Suppressor macrophage (primary cell): ENCODE data around the gene NDFIP2.

Source experiments
- DNase-seq, 4 experiments: peaks; one replicate each; pipeline ENCODE4 v3.0.0-alpha.2; 2020 to 2022

NDFIP2 gene

DNA sequence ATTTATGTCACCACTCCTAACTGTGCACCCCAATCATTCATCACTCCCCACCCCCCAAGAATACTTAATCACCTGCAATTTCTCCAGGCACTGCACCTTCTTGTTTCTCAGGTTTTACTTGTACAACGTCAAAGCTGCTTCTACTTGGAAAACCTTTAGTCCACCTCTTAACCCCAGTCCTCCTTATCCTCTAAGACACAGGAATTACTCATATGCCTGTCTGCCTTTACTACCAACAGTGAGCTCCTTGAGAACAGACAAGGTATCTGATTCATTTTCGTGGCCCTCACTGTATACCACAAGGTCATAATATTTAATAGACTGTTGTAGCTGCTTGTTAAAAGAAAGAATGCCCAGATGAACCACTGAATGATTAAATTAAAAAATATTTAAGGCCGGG, 21.0 kb upstream of the NDFIP2 start:
- DNase-seq = no peak

DNA sequence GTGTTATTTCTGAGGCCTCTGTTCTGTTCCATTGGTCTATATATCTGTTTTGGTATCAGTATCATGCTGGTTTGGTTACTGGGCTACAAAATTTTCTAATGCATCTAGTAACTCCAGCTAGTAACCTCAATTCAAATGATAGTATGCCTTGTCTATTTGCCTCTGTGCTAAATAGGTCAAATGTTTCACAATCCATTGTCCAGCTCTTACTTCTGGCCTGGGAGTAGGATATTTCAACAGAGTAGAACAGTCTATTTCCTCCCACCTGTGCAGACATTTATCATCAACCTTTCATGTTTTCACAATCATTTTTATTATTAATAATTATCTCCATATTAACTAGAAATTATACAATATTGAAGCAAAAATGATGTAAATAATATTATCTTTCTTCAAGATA, 18.1 kb upstream of the NDFIP2 start:
- DNase-seq = no peak

DNA sequence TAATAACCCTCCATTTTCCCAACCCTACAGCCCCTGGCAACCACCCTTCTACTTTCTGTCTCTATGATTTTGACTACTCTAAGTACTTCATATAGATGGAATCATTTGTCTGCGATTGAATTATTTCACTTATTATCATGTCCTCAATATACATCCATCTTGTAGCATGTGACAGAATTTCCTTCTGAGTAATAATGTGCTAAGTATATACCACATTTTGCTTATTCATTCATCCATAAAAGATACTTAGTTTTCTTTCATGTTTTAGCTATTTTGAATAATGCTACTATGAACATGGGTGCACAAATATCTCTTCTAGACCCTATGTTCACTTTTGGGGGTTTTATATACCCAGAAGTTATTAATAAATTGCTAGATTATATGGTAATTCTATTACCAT, 17.4 kb upstream of the NDFIP2 start:
- DNase-seq = no peak

DNA sequence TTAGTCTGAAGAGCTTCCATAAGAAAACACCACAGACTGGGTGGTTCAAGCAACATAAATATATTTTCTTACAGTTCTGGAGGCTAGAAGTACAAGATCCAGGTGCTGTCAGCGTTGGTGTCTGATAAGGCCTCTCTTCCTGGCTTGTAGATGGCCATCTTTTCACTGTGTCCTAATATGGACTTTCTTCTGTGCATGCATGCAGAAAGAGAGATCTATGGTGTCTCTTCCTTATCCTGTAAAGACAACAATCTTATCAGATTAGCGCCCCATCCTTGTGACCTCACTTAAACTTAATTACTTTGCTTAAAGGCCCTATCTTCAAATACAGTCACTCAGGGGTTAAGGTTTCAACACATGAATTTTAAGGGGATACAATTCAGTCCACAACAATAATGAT, 14.1 kb upstream of the NDFIP2 start:
- no peak for DNase-seq

DNA sequence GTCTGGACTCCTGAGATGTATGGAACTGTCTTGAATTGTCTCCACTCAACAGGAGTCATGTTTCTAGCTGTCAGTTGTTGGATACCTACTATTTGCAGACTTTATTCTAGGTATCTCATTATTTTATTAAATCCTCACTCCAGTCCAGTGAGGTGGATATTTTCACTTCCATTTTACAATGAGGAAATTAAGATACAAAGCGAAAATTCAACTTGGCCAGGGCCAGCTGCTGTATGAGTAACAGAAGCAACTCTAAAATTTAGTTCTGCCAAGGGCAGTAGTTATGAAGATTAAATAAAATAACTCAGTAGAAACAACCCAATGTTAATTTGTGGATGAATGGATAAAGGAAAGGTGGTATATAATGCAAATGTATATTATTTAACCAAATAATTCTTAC, 12.6 kb upstream of the NDFIP2 start:
- DNase-seq = no peak

DNA sequence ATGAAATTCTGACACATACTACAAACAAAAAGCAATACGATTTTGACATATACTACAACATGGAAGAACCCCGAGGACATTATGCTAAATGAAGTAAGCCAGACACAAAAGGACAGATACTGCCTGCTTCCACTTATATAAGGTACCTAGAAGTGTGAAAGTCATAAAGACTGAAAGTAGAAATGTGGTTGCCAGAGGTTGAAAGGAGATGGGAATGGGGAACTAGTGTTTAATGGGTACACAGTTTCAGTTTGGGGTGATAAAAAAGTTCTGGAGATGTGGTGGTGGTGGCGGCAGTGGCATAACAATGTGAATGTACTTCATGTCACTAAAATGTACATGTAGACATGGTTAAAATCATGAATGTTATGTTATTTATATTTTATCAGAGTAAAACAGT, 12.1 kb upstream of the NDFIP2 start:
- no peak for DNase-seq

DNA sequence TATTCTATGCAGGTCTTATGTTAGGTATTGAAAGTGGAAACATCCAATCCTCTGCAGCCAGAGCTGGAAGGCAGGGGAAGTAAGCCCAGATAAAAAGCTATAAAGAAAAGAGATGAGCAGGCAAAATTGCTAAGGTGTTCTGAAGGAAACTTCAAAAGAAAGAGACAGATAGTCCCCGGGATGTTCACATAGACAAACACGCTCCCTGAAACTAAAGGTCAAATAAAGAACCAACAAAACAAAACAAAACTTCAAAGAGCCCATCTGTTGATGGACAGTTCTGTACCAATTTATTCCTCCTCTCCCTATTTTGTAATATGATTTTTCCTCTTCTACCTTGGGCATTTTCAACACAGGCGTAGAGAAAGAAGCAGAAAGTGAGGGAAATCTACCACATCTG, 11.3 kb upstream of the NDFIP2 start:
- DNase-seq = no peak

DNA sequence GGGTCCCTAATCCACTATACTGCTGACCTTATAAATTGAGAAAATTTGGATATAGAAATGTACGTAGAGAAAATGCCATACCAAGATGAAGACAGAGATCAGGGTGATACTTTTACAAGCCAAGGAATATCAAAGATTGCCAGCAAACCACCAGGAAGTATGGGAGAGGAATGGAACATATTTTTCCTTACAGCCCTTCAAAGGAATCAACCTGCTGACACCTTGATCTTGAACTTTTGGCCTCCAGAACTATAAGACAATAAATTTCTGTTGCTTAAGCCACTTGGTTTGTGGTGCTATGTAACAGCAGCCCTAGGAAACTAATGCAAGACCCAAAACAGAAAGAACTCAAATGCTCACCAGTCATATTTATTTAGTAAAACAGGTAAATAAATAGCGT, 10.3 kb upstream of the NDFIP2 start:
- DNase-seq = no peak

DNA sequence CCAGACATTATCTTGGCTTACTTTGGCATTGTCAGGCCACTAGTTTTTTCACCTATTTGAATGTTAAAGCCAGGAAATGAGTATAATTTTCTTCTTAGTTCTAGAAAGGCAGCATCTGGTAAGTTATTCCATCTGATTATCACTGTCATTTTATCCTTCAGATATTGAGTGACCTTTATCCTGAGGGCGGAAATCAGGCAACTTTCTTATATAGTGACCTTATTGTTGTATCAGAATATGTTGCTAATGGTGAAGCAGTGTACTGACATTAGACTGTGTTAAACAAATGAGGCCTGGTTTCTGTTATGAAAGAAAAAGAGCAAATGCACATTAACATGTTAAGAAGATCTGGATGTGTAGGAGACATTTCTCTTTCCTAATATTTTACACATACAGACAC, 5.4 kb upstream of the NDFIP2 start:
- no peak for DNase-seq

DNA sequence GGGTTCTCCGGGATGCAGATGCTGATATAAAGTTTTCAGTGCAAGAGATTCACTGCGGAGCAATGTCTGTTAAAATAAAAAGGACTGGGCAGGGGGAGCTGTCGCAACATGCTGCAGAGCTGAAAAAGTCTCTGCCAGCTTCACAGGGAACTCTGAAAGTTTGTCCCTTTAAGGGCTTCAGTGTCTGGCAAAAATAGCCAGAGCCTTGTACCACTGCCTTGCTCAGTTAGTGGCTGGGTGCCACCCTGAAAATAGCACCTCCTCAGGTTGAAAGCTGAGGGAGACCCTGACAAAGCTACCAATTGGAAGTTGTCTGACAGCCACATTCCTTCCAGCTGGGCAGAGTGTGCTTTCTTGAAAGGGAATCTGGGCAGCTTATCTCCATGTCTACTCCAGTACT, 3.0 kb upstream of the NDFIP2 start:
- no peak for DNase-seq

DNA sequence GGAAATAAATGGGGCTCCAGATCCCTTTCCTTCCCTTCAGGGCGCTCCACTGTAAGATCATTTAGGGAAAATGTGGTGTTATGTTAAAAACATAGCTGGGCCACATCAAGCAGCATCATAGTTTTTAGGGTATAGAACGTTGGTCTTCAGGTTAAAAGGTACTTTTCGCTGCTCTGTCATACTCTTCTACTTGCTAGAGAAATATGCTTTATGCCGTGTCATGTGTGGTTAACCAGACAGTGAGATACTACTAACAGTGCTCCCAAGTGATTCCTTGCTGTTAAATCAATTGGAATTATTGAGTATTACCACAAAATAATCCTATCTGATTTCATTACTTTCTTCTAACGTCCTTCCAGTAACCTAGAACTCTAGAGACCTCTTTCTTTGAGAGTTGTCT, 1.1 kb upstream of the NDFIP2 start:
- no peak for DNase-seq

DNA sequence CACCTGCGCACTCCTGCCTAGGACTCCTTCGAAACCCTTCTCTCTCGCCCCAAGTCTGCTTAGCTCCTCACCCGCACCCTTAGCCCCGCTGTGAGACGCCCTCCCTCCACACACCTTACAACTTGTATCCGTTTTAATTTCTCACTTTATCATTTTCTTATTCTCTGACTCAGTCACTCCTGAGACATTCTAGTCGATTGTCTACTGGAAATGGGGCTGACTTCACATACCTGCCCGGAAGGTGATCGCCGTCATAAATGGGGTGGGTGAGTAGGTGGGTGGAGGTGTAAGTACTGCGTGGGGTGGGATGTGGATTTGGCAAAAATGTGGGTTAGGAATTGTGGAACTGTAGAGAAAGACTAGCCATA, 714 bp downstream of the NDFIP2 start:
- DNase-seq = no peak

DNA sequence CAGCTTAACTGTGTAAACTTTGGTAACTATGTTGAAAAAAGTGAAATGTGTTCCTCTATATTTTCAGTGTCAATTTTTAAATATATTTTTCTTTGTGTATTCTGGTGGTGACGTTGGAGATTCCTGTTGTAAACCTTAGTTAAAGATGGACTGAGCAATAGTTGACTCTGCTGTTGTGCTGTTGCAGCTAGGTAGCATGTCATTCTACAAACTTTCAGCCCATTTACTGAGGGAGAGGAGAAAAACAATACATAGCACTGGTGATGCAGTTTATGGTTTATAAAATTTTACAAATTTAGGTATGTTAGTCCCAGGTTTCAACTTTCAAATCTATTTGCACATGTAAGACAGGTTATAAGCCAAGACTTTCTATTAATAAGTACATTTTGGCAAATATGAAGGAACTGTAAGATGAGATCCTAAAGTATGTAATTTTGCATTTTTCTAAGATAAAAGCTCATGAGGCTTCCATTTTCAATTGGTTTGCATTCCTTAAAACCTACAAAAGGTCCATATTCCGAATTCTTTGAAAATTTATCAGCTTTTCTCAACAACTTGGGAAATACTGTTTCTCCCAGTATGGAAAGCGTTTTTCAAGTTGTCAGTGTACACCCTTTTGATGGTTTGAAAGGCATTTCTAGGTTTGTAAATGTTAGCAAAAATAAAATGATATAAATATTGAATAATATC, 1.5 kb downstream of the NDFIP2 start:
- no peak for DNase-seq

DNA sequence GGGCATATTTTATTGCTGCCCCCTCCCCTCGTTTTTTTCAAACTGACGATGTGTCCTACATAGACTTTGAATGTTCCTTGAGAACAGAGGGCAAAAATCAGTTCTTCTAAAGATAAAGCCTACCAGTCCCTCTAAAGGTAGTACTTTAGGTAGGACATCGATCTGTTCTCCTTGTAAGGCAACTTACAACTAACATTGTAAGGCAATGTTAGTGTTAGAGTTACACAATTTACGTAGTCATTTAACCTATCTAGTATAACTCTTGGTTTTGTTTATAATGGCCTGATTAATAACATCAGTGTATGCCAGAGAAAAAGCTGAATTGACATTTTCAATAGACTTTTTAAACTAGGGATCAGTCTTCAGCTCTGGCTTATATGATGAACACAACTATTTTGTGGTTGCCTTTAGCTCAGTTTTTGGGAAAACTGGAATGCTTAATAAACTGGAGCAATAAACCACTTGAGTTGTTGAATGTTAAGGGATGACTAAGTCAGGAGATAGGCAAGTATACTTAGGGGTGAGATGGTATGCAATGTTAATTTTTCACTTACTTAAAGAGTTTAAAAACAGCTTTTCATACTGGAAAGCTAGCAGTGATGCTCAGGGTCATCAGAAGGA, 2.2 kb downstream of the NDFIP2 start:
- no peak for DNase-seq

DNA sequence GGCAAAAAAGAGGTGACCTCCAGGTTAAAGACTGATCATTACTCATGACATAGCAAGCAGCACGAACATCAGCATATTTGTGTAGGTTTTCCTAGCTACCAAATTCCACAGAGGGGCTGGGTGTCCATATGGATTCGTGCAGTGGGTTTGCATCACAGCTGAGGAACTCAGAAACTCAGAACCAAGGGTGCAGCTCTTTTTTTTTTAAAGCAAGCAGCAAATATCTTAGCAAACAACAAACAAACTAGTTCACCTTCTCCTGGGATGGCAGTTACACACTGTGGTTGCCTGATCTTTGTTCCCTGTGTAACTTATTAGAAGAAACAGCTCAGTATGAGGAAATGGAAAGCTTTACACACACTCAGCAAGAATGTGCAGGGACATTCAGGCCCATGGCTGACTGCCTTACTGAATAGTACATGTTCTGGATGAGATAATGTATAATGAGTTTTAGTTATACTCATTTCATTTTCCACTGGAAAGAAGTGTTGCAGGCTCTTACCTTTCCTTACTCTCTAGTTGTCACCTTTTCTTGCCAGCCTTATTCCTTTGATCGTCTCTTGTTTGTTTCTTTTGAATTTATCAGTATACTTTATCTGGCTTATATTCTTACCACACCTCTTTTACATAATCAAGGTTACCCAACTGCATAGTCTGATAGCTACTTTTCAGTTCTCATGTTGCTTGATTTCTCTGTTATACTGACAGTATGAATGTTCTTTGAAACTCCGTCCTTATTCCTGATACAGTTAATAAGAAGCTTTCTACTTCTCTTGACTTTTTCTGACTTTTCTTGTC, 4.3 kb downstream of the NDFIP2 start:
- DNase-seq = peak in 2 of 4 experiments; percentile 5 to 10

DNA sequence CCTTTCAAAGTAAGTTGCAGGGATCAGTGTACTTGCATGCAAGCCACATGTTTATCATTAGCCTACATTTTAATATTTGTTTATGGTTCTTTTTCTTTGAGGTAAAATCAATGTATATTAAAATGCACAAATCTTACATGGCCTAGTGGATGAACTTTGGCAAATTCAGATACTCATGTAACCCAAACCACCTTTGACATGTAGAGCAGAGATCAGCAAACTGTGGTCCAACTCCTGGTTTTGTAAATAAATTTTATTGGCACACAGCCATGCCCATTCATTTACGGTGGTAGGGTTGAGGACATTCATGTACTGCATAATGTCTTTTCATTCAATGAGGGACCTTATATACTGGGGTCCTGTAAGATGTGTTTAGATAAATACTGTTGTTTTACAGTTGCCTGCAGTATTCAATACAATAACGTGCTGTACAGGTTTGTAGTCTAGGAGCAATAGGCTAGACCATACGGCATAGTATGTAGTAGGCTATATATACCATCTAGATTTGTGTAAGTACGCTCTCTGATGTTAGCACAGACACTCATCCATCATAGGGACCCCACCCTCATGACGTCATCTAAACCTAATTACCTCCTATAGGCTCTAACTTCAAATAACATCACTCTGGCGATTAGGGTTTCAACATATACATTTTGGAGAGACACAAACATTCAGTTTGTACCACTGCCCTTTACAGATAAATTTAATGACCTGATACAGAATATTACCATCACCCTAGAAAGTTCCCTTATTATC, 5.7 kb downstream of the NDFIP2 start:
- DNase-seq = no peak

DNA sequence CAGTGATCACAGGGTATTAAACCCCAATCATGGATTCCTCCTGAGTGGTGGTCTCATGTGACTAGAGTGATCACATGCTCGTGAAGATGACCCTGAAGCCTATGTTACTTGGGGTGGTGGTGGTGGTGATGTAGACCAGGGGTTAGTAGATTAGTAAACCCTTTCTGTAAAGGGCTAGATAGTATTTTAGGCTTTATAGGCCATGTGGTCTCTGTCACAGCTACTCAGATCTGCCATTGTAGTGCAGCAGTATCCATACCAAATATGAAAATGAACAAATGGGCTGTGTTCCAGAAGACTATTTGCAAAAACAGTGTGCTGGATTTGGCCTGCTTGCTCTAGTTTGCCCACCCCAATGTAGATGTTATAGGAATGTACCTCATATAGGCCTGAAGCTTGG, 9.4 kb downstream of the NDFIP2 start:
- no peak for DNase-seq

DNA sequence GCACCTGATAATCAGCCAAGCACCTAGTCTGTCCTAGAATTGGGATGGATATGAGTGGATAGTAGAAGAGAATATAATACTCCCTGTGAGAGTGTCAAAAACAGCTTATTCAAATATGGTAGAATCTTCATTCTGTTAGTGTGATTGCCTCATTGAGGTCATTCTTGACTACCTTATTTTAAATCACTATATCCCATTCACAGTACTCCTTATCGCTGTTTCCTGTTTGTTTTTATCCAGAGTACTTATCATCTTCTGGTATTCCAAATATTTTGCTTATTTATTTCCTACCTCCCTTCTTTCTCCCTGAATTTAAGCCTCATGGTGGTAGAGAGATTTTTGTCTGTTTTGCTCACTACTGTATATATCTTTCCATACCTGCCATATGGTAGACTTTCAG, 9.9 kb downstream of the NDFIP2 start:
- DNase-seq = no peak

DNA sequence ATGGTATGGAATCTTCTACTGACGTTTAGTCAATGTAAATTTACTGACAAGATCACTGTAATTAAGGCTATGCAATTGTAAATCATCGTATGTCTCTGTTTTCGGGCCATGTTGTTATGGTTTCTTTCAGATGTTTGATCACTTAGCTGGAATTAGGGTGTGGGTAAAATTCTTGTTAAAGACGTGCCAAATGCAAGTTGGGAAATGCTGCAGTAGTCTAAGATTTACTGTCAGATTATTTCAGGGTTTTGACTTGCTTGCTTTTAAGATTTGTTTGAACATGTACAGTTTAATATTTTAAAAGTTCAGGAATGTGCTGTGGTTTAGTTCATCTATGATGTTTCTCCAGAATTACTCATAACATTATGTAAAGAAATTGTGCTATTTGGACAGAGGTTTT, 10.8 kb downstream of the NDFIP2 start:
- DNase-seq = no peak

DNA sequence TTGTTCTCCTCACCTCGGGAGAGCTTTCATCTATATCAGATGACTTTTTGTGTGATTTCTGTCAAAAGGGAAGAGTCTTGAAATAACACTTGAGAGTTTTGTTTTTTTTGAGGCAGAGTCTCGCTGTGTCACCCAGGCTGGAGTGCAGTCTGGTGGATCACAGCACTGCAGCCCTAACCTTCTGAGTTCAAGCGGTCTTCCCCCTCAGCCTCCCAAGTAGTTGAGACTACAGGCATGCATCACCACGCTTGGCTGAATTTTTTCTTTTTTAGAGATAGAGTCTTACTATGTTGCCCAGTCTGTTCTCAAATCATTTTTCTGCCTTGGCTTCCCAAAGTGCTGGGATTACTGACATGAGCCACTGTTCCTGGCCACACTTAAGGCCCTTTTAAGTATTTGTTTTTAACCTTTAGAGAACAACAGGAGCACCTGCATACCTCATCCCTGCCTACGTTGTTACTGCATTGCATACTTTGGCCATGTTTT, 11.4 kb downstream of the NDFIP2 start:
- no peak for DNase-seq

DNA sequence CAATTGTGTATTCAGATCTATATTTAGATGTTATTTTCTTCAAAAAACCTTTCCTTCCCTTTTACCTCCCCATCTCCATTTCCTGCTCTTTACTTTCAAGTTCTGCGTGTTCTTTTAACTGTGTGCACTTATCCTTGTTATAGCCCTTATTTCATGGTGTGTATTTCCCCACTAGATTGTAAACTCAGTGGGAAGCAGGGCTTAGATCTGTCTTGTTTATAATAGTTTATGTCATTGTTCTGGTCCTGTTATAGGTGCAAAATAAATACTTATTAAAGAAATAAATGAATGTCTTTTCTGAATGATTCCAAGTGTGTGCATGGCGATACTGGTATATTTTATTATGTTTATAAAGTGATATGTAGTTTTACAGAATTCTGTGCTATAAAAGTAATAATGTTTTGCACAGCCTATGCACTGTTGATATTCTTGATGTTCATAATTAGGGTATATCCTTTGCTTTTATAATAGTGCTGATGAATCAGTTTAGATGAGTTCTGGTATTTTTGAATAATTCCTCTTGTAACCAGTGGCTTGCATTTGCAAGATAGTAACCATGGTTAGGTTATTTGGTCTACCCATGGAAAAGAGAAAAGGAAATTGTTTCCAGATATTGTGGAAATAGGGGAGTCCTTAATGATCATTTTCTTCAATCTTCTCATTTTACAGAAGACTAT, 12.1 kb downstream of the NDFIP2 start:
- DNase-seq = no peak

DNA sequence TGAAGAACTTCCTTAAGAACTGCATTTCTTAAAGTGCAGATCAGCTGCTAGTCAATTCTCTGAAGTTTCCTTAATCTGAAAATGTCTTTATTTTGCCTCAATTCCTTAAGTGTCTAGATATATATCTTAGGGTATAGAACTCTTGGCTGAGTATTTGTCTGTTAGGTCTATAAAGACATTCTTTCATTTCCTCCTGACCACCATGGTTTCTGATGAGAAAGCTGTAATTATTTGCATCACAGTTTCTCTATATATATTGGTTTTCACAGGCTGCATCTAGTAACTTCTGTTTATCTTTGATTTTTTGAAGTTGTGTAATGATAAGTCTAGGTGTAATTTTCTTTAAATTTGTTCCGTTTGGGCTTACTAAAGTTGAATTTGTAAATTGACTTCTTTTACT, 15.2 kb downstream of the NDFIP2 start:
- DNase-seq = no peak

DNA sequence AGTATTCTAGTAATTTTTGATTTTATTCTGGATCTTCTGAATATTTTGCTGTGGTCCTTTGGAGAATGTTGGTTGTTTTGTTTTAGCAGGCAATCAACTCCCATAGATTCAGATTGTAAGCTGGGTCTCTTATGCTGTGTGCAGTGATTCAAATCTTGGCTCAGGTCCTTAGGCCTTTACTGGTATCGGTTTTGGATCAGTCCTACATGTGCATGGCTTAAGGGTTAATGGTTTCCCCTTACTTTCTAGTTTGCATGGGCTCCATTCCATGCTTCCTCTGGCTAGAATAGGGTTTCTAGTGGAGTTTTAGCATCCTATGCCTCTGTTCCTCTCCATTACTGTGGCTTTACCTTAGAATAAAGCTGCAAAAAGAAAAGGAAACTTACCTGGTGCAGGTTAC, 16.1 kb downstream of the NDFIP2 start:
- DNase-seq = no peak
